ENCODE results near the gene PLEKHM3.

PLEKHM3 gene

DNA sequence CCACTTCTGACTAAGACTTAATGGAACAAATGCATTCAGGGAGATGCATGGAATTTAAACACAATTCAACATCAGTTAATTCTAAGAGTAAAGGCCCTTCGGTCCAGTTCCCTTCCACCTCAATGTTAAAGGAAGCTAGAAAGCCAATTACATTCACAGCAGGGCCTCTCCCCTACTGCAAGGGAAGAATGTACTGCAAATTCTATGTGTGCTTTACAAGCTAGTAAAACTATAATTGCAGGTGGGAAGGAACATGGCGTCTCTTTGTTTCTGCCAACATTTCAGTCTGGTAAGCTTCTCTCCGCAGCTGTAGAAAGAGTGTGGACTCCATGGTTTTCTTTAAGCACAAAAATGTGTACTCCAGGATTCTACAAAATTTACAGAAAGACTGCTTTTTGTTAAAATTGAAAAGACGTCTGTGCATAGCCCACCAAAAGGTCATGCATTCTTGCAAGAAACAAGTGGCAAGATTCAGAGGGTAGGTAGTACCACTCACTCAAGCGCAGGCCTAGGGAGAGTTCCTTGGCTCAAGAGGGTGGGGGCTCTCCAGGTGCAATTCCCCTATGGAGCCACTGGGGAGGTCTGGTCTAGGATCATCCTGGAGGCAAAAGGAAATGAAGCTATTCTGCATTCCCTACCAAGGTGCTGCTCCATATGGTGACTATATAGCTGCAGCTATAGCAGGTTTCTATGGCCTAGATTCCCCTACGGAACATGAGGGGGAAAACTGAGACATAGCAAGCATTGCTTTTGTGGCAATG, 128.6 kb downstream of the PLEKHM3 start:
- Histone ChIP-seq H3K4me3 (replicated peaks; ENCODE audit: low read depth, low read length) (no peak overlapping the region), H3K27me3 (replicated peaks; ENCODE audit: control insufficient read depth, insufficient read depth, low read length) (no peaks in the 10 kb centered on the region), H3K36me3 (ENCODE audit: control insufficient read depth, insufficient read depth, low read length) (no peaks in the 10 kb centered on the region)
- DNase-seq (ENCODE audit: extremely low read depth, insufficient read length), result no peak
- TF ChIP-seq CTCF (IDR thresholded peaks at IDR 0.05; ENCODE audit: insufficient read depth, low read length, poor library complexity, severe bottlenecking), result no peak

GRCh38 chr2:207895274-207895860, 130.0 kb downstream of the PLEKHM3 start:
- H3K36me3 ChIP-seq (ENCODE audit: control insufficient read depth, insufficient read depth, low read length), result no peaks in the 10 kb centered on the region
- H3K4me3 ChIP-seq (replicated peaks; ENCODE audit: low read depth, low read length), result no peak overlapping the region
- TF ChIP-seq CTCF (IDR thresholded peaks at IDR 0.05; ENCODE audit: insufficient read depth, low read length, poor library complexity, severe bottlenecking), result no peak
- no peak for DNase-seq (ENCODE audit: extremely low read depth, insufficient read length)
- no peaks in the 10 kb centered on the region for H3K27me3 ChIP-seq (replicated peaks; ENCODE audit: control insufficient read depth, insufficient read depth, low read length)

GRCh38 chr2:207892716-207893402, 132.5 kb downstream of the PLEKHM3 start:
- no peaks in the 10 kb centered on the region for H3K27me3 ChIP-seq (replicated peaks; ENCODE audit: control insufficient read depth, insufficient read depth, low read length)
- DNase-seq (ENCODE audit: extremely low read depth, insufficient read length), result no peak
- no peak overlapping the region for H3K4me3 ChIP-seq (replicated peaks; ENCODE audit: low read depth, low read length)
- no peak for TF ChIP-seq CTCF (IDR thresholded peaks at IDR 0.05; ENCODE audit: insufficient read depth, low read length, poor library complexity, severe bottlenecking)
- no peaks in the 10 kb centered on the region for H3K36me3 ChIP-seq (ENCODE audit: control insufficient read depth, insufficient read depth, low read length)

GRCh38 chr2:207891086-207891844, 134.1 kb downstream of the PLEKHM3 start:
- TF ChIP-seq CTCF (IDR thresholded peaks at IDR 0.05; ENCODE audit: insufficient read depth, low read length, poor library complexity, severe bottlenecking), result no peak
- H3K27me3 ChIP-seq (replicated peaks; ENCODE audit: control insufficient read depth, insufficient read depth, low read length), result no peaks in the 10 kb centered on the region
- no peak for DNase-seq (ENCODE audit: extremely low read depth, insufficient read length)
- H3K4me3 ChIP-seq (replicated peaks; ENCODE audit: low read depth, low read length), result no peak overlapping the region
- no peaks in the 10 kb centered on the region for H3K36me3 ChIP-seq (ENCODE audit: control insufficient read depth, insufficient read depth, low read length)

DNA sequence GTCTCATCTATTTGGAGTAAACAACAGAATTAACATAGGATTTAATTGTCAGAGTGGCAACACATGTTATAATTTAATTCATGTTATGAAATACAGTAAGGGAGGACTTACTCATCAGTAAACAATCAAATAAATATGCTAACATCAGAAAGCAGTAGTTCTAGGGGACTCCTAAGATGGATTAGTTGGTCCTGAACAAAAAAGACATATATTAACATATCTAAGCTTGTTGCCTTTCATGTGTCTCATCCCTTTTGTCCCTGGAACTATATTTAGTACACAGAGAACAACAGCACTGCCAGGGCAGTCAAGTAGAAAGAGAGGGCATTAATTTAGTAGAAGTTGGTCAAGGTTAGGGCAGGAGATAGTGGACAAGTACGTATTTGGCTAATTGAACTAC, 137.8 kb downstream of the PLEKHM3 start:
- no peaks in the 10 kb centered on the region for H3K27me3 ChIP-seq (replicated peaks; ENCODE audit: control insufficient read depth, insufficient read depth, low read length)
- H3K36me3 ChIP-seq (ENCODE audit: control insufficient read depth, insufficient read depth, low read length), result no peaks in the 10 kb centered on the region
- no peak for TF ChIP-seq CTCF (IDR thresholded peaks at IDR 0.05; ENCODE audit: insufficient read depth, low read length, poor library complexity, severe bottlenecking)
- no peak overlapping the region for H3K4me3 ChIP-seq (replicated peaks; ENCODE audit: low read depth, low read length)
- no peak for DNase-seq (ENCODE audit: extremely low read depth, insufficient read length)

Measured in GM06990 (cell line).